ENCODE results near the gene IL17RD. TPM values are rescaled to one million over a fixed set of nuclear protein-coding genes. Genes with fewer than 3 reads are reported as not detected.

Gene IL17RD
- total RNA-seq = not detected

DNA sequence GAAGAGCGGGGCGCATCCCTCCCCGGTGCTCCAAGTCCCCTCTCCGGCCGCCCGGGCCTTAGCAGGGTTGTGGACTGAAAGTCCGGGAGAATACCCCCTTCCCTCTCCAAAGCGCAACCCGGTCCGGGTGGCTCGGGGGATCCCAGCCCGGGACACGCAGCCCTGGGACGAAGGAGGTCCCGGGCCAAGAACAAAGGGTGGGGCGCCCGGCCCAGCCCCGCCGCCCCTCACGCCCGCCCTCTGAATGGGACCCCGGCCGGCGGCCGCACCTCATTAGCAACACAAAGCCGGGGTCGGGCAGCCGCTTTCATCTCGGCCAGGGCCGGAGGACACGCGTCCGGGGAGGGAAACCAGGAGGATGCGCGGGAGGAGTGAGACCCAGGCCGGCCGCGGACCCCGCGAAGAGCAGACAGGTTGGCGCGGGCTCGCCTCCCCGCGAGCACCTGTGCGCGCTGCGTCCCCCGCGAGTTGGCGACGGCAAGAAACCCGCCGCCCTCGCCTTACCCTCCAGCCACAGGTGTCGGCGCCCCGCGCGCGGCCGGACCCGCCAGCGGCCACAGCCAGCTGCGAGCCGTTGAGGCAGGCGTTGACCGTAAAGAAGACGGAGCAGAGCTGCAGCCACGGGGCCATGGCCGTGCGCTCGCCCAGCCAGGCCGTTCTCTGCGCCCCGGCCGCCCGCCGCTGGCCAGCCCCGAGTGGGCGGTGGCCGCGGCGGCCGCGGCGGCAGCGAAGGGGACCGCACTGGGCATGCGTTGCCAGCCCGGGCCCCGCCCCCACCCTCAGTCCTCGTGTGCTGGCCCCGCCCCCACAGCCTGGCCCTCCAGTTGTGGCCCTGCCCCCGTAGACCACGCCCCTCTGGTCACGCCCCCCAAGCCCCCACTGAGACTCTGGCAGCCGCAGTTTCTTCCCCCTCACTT is at the start of gene IL17RD:
IL17RD (minus strand) TSS at position 697 of the 917 bp plus-strand sequence; CDS start at position 630, 67 bp downstream.

DNA sequence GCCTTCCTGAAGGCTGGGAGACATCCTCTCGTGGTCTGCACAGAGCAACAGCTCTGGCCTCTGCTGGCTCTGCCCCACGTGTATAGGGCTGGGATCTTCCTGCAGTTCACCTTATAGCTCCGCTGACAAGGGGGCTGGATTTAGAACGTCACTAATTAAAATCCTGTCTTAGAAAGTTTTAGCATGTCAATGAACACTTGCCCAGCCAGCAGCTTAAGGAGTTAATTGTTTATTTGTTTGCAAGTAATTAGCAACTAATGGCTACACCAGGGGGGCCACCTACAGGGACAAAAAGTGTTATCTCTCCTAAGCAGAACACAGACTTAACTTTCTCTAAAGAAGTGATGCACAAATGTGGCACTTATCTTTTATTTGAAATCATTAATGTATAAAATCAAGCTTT is 34.7 kb upstream of the IL17RD start, which contains the start of gene HESX1:
HESX1 (minus strand) TSS at position 84 of the 403 bp plus-strand sequence; CDS start at position 24, 60 bp downstream.

GRCh38 chr3:57060089-57060821 is 104.9 kb downstream of the IL17RD start, which contains the start of gene SPATA12:
TSS of gene SPATA12 (plus strand) at chr3:57060664. CDS start at chr3:57073695, 13,031 bp downstream.

Other genes starting within 250 kb of the IL17RD start
- gene SPATA12, start 104.7 kb downstream of the IL17RD start, total RNA-seq = not detected
- under 1 TPM in 1 of 2 experiments, not detected in 1; 0.24 TPM for gene HESX1, start 34.6 kb upstream of the IL17RD start, total RNA-seq
- 10 to 100 TPM; 31.6 to 36.3 TPM for gene APPL1, start 62.4 kb upstream of the IL17RD start, total RNA-seq
- not detected for gene ASB14, start 127.3 kb upstream of the IL17RD start, total RNA-seq